PFSK-1 (cell line): ENCODE measurements around the gene LCNL1.

Source experiments
- FOXP2 ChIP-seq: optimal IDR thresholded peaks from 2 replicates; pipeline ENCODE3; 2011; ENCODE audit warnings: borderline replicate concordance, control low read depth, inconsistent platforms; ENCODE audit not compliant: insufficient read depth; ENCODE audit errors: extremely low read length, extremely low read depth
- POLR2AphosphoS5 ChIP-seq: IDR thresholded peaks from 2 replicates; pipeline ENCODE4 v1.6.1; 2012; ENCODE audit warnings: low read depth, mild to moderate bottlenecking, control low read depth, low read length, moderate library complexity
- SIN3A ChIP-seq: IDR thresholded peaks from 2 replicates; pipeline ENCODE4 v1.6.1; 2012; ENCODE audit warnings: mild to moderate bottlenecking, low read length, moderate library complexity, borderline replicate concordance; ENCODE audit not compliant: insufficient read depth
- TAF1 ChIP-seq: IDR thresholded peaks from 2 replicates; pipeline ENCODE4 v1.6.1; 2012; ENCODE audit warnings: low read length, control low read depth, borderline replicate concordance; ENCODE audit not compliant: insufficient read depth
- TF ChIP-seq, protein P1 (sequence below), 2 experiments: IDR thresholded peaks; 2 replicates each; pipeline versions ENCODE4 v1.6.1 to v1.8.0; 2011 to 2012; ENCODE audit warnings: low read depth in 2 of 2, low read length in 2 of 2, control low read depth in 1 of 2, inconsistent platforms in 1 of 2, mild to moderate bottlenecking in 1 of 2, moderate library complexity in 1 of 2; ENCODE audit not compliant: insufficient read depth in 1 of 2

LCNL1 gene

DNA sequence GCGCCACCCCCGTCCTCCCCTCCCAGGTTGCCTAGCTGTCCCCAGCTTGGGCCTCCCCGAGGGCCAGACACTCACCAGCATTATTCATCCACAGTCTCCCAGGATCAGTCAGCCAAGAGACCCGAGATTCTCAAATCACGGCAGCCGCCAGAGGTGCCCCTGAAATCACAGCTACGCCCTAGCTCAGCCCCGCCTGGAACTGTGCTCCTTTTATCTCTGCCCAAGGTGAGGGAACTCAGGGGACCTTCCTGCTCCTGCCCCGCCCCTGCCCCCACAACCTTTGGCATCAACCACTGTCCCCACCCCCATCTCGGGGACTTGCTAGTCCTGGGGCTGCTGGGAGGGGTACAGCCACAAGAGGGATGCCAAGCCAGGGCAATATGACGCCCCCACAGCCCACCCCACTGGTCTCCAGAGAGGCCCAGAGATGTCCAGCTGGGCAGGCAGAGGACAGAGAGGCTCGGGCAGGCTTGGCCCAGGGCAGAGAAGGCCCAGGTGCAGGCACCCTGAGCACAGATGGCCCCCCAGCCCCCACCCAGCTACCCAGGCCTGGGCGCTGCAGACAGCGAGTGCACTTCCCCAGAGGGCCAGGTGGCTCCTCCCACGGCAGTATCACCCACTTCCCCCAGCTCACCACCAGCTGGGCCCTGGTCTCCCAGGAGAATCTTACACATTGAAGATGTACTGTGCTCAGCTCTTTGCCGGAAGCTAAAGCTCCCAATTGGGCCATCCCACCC is 49.3 kb downstream of the LCNL1 start, which contains the start of gene FUT7:
FUT7 (minus strand) TSS at position 185 of the 737 bp plus-strand sequence; CDS start at position 88, 97 bp downstream.
- TF ChIP-seq POLR2AphosphoS5 (no peak), TAF1 (no peak), FOXP2 (no peak), SIN3A (no peak)
- TF ChIP-seq, protein P1, sequence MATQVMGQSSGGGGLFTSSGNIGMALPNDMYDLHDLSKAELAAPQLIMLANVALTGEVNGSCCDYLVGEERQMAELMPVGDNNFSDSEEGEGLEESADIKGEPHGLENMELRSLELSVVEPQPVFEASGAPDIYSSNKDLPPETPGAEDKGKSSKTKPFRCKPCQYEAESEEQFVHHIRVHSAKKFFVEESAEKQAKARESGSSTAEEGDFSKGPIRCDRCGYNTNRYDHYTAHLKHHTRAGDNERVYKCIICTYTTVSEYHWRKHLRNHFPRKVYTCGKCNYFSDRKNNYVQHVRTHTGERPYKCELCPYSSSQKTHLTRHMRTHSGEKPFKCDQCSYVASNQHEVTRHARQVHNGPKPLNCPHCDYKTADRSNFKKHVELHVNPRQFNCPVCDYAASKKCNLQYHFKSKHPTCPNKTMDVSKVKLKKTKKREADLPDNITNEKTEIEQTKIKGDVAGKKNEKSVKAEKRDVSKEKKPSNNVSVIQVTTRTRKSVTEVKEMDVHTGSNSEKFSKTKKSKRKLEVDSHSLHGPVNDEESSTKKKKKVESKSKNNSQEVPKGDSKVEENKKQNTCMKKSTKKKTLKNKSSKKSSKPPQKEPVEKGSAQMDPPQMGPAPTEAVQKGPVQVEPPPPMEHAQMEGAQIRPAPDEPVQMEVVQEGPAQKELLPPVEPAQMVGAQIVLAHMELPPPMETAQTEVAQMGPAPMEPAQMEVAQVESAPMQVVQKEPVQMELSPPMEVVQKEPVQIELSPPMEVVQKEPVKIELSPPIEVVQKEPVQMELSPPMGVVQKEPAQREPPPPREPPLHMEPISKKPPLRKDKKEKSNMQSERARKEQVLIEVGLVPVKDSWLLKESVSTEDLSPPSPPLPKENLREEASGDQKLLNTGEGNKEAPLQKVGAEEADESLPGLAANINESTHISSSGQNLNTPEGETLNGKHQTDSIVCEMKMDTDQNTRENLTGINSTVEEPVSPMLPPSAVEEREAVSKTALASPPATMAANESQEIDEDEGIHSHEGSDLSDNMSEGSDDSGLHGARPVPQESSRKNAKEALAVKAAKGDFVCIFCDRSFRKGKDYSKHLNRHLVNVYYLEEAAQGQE (IDR thresholded peaks at IDR 0.05; ENCODE audit: insufficient read depth in 1 of 2, low read depth in 2 of 2, low read length in 2 of 2) = no peak

DNA sequence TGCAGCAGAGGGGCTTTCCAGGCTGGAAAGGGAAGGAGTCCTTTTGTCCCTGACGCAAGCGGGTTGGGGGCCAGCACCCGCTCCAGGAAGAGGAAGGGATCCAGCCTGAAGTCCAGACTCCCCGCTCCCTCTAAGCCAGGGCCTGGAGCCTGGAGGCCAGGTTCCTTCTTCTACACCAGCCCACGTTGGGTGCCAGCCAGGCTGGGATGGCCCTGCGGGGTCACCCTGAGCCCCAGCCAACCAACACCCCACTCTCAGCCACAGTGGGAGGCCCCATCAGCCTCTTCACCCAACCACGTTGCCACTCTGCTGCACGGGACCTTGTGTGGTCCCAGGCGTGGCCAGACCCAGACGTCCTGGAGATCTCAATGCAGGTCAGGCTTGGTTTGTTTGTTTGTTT is 50.1 kb downstream of the LCNL1 start:
- no peak for TF ChIP-seq POLR2AphosphoS5
- no peak for TF ChIP-seq TAF1
- no peak for TF ChIP-seq SIN3A
- TF ChIP-seq, protein P1 (IDR thresholded peaks at IDR 0.05; ENCODE audit: insufficient read depth in 1 of 2, low read depth in 2 of 2, low read length in 2 of 2) = no peak
- TF ChIP-seq FOXP2 = no peak

DNA sequence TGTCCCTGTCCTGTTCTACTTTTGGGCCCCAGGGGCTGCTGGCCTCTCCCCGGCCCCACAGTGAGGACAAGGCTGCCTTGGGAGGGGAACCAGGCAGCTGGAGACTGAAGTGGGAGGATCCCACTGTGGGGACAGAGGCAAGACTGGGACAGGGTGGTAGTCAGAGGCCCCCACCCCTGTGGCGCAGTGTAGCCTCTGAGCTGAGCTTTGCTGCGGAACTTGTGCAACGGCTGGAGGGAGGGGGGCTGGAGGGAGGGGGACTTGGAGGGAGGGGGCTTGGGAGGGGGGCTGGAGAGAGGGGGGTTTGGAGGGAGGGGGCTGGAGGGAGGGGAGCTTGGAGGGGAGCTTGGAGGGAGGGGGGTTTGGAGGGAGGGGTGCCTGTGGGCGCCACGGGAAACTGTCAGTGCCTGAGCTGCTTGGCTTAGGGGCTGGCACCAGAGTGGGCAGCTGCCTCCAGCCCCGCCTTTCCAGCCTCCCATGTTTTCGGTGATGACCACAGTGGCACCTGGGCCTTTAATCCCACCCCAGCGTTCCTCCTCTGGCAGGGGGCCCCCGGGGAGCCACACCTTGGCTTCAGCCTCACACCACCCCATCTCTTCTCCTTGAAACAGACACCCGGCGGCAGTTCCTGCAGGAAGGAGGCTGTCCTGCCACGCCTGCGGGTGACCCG is 51.4 kb downstream of the LCNL1 start:
- no peak for TF ChIP-seq TAF1
- TF ChIP-seq, protein P1 (IDR thresholded peaks at IDR 0.05; ENCODE audit: insufficient read depth in 1 of 2, low read depth in 2 of 2, low read length in 2 of 2) = no peak
- no peak for TF ChIP-seq POLR2AphosphoS5
- TF ChIP-seq FOXP2 = no peak
- TF ChIP-seq SIN3A = no peak

DNA sequence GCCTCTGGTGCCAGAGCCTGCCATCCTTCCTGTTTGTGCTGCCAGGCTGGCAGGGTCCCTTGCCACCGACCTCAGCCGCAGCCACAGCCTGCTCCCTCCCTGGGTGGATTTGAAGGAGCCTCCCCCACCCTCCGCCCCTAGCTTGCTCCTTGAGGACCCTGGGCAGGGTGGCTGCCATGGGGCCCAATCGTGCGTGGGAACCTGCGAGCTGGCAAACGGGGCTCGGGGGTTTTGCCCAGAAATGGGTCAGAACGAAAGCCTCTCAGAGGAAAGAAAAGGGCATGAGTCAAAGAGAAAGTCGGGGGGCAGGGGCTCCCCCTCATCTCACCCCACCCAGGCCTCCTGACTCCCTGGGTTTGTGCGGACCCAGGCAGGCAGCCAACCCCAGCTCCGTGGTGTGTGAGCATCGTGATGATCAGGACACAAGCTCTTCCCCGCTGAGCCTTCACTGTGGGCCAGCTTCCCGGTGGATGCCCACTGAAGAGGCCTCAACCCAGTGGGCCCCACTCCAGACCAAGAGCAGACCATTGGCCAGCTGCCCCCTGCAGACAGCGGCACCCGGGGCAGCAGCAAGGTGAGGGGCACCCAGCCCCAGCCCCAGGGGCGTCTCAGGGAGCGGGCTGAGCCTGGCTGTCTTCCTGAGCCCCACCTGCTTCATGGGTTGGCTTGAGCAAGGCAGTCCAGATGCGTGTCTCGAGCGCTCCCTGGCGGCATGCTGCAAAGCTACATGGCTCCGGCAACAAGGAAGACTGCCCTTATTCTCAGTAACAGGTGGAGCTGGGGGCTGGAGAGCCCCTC is 52.1 kb downstream of the LCNL1 start:
- TF ChIP-seq TAF1 = no peak
- no peak for TF ChIP-seq SIN3A
- TF ChIP-seq, protein P1 (IDR thresholded peaks at IDR 0.05; ENCODE audit: insufficient read depth in 1 of 2, low read depth in 2 of 2, low read length in 2 of 2) = no peak
- no peak for TF ChIP-seq FOXP2
- no peak for TF ChIP-seq POLR2AphosphoS5
